ENCODE results near the gene KAT2B. TPM values are rescaled to one million over a fixed set of nuclear protein-coding genes. Genes with fewer than 3 reads are reported as not detected.

Gene KAT2B
- total and polyA plus RNA-seq, 2 donors (not counting 1 experiment from before 2014, with no cell fraction given), result 21.7 to 57.5 TPM

GRCh38 chr3:20201143-20201542, 160.9 kb downstream of the KAT2B start:
- no peak for ATAC-seq (ENCODE audit: low read depth)
- Histone ChIP-seq H3K9ac (ENCODE audit: low read length) (no peak overlapping the region), H3K27me3 (replicated peaks in 1 of 4; ENCODE audit: control extremely low read depth in 1 of 4, control insufficient read depth in 3 of 4, insufficient read depth in 4 of 4, low read length in 3 of 4) (no peaks in the 10 kb centered on the region), H2AFZ (ENCODE audit: insufficient read depth, low read depth, low read length, poor library complexity, severe bottlenecking) (no peak overlapping the region), H3K4me3 (ENCODE audit: control extremely low read depth in 1 of 5, extremely low read depth in 1 of 5, insufficient read depth in 1 of 5, low read depth in 2 of 5, low read length in 4 of 5) (no peak overlapping the region), H3K36me3 (replicated peaks in 1 of 2; ENCODE audit: control extremely low read depth in 1 of 2, control insufficient read depth in 1 of 2, extremely low read depth in 1 of 2, insufficient read depth in 2 of 2, low read length in 1 of 2) (no peaks in the 10 kb centered on the region), H3K27ac (ENCODE audit: low read length in 2 of 2) (no peak overlapping the region), H3K4me2 (replicated peaks; ENCODE audit: low read depth, low read length, poor library complexity, severe bottlenecking) (no peak overlapping the region), H3K79me2 (ENCODE audit: control insufficient read depth, insufficient read depth, low read length) (no peaks in the 10 kb centered on the region), H4K20me1 (ENCODE audit: control insufficient read depth, insufficient read depth, low read length, poor library complexity, severe bottlenecking) (no peaks in the 10 kb centered on the region), H3K9me3 (ENCODE audit: control extremely low read depth in 1 of 3, control insufficient read depth in 2 of 3, insufficient read depth in 1 of 3, low read length in 2 of 3) (no peaks in the 10 kb centered on the region), H3K4me1 (ENCODE audit: control insufficient read depth in 2 of 2, insufficient read depth in 2 of 2, low read length in 2 of 2) (no peaks in the 10 kb centered on the region)
- H3K4me1 Mint-ChIP-seq, result no peaks in the 10 kb centered on the region
- ChIA-PET POLR2A (no interaction called here), CTCF (interaction anchor here (0.6 kb wide), 1 partner anchor 250 kb away, joined by 4 read pairs; no protein-coding TSS in a partner anchor)
- H3K9me3 Mint-ChIP-seq (ENCODE audit: insufficient read depth), result peaks cover 5% of the 10 kb centered on the region
- TF ChIP-seq EZH2 (IDR thresholded peaks at IDR 0.05; ENCODE audit: borderline replicate concordance, insufficient read depth, low read depth, low read length, poor library complexity, severe bottlenecking) (no peak), CTCF (IDR thresholded peaks at IDR 0.05) (no peak)
- no peak overlapping the region for H3K4me3 Mint-ChIP-seq
- no peaks in the 10 kb centered on the region for H3K27me3 Mint-ChIP-seq
- DNase-seq, result no peak
- no peak overlapping the region for H3K27ac Mint-ChIP-seq
- intact Hi-C loops (cut with micrococcal nuclease), result no loop called here

Small RNA genes within 50 kb of the gene (small RNA-seq; reads per million reads assigned to genes)
- gene MIR3135A (ENCODE audit: insufficient read length, low read depth, low replicate concordance), result not detected
- not detected for gene RNU4-85P (ENCODE audit: insufficient read length, low read depth, low replicate concordance)
- gene RPL39P18 (ENCODE audit: insufficient read length, low read depth, low replicate concordance), result not detected

Other genes with a start within 250 kb of the KAT2B start
- gene EFHB, start 106.2 kb upstream of the KAT2B start, total RNA-seq, result 0.74 and 0.90 TPM in 2 replicates
- 0.87 and 1.3 TPM in 2 replicates for gene EFHB, start 106.2 kb upstream of the KAT2B start, polyA plus RNA-seq
- 59.4 and 61.9 TPM in 2 replicates for gene RAB5A, start 93.3 kb upstream of the KAT2B start, total RNA-seq
- 21.7 and 34.7 TPM in 2 replicates for gene RAB5A, start 93.3 kb upstream of the KAT2B start, polyA plus RNA-seq
- not detected in 2 replicates for gene PP2D1, start 28.2 kb upstream of the KAT2B start, total RNA-seq
- not detected in 2 replicates for gene PP2D1, start 28.2 kb upstream of the KAT2B start, polyA plus RNA-seq
- gene SGO1, start 145.8 kb downstream of the KAT2B start, total RNA-seq, result 6.4 and 6.7 TPM in 2 replicates
- 1.4 and 2.4 TPM in 2 replicates for gene SGO1, start 145.8 kb downstream of the KAT2B start, polyA plus RNA-seq

Measured in B cell (primary cell).